ENCODE data around the gene LAMA4.

- TF ChIP-seq CTCF (IDR thresholded peaks at IDR 0.05) (no peak), POLR2A (IDR thresholded peaks at IDR 0.05) (no peak)
Measured at GRCh38 chr6:112287577-112288225, 33.3 kb upstream of the LAMA4 start.
